GM19099 (cell line): ENCODE results near the gene CC2D2B.

Experiments
- POLR2A ChIP-seq: IDR thresholded peaks from 3 replicates; pipeline ENCODE4 v1.6.1; 2011; ENCODE audit warnings: low read depth; ENCODE audit not compliant: insufficient read length; ENCODE audit errors: extremely low read depth

CC2D2B gene

DNA sequence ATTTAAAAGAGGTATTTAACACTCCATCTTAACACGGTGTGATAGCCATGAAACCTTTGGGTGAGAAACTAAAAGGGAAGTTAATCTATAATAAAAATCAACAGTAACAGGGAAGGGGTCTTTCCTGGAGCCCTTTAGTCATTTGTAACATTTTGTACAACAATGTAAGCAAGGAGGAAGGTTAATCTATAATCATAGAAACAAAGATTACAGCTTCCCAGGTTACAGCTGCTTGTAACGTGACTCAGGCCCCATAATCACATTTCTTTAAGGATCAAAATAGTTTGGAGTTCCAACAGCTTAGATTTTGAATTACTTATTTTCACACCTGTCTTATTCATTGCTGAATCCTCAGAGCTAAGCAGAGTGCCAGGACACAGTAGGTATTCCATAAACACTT, 17.9 kb upstream of the CC2D2B start:
- no peak for TF ChIP-seq POLR2A

DNA sequence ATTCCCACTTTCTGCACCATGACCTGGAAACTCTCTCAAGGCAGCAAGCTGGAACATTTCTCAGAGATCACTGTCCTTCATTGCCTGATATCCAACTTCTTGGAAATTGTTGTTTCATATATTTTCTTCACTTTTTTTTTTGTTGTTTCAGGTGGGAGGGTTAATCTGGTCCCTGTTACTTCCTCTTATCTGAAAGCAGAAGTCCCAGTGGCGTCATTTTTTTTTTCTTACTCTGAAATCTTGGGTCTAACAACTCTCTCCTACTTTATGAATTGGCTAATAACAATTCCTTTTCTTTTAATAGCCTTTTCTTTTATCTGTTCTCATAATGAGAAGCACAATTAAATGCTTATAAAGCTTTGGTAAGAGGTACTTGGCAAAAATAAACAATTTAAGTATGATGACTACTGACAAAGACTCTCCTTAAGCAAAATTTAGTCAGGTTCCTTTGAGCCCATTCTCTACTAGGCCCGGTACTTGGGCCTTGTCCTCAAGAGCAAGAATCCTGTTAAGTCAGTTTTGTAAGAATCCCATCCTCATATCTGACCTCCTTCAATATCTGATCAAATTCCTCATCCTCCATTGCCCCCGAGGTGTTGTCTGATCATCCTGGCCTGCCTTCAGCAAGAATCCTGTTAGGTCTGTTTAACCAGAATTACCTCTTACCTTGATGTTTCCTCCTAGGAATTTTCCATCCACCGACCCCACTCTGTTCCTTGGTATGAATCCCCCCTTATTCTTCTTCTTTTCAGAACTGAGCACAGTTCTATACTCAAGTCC, 11.5 kb upstream of the CC2D2B start:
- TF ChIP-seq POLR2A, result no peak

DNA sequence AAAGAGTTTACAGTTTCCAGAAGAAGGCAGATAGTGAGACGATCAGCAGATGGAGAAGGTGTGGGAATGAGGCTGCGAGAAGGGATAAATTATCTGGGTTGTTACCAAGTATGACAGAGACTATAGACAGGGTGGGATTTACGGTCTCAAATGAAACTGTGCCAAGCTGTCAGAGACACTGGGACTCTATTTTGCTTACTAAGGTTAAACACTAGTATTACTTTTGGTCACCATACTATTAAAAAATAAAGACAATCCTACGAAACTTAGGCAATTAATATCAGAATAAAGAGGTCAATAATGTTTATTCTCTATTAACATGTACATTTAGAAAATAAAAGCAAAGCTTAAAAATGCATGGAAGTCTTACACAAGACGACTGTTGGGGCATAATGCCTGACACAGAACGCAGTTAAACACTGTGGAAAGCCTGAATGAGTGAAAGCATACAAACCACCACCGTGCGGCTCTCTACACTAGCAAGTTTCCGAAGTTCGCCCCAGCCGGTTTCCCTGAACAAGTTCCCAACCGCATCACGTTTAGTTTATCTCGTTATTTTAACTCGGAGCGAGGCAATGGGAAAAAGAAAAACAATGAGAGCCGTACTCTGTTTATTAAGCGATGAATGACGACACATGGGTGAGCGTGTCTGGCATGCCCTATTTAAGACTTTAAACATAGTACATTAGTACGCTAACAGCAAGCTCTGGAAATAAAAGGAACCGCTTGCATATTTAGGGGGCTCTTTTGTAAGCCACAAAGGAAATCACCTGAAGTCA, 909 bp upstream of the CC2D2B start:
- TF ChIP-seq POLR2A, result no peak

- TF ChIP-seq POLR2A, result no peak
These were observed 675 bp downstream of the CC2D2B start for GRCh38 chr10:95908450-95908849.

DNA sequence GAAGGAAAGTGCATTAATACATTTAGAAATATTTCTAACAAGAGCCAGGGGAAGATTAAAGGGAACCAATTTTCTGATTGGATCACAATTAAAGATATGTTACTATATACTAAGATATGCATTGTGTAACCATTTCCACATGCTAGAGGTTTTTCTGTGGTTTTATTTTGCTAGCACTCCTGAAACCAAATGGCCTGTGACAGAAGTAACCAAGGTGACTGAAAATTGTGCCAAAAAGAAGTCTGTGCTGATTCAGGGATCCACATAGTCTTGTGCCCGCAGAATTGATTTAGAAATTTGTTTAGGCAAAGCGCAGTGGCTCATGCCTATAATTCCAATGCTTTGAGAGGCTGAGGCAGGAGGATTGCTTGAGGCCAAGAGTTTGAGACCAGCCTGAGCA, 1.8 kb downstream of the CC2D2B start:
- TF ChIP-seq POLR2A, result no peak

- TF ChIP-seq POLR2A, result no peak
These were observed 13.1 kb downstream of the CC2D2B start for GRCh38 chr10:95920798-95921426.

- no peak for TF ChIP-seq POLR2A
These were observed 17.3 kb downstream of the CC2D2B start for GRCh38 chr10:95925033-95925432.

DNA sequence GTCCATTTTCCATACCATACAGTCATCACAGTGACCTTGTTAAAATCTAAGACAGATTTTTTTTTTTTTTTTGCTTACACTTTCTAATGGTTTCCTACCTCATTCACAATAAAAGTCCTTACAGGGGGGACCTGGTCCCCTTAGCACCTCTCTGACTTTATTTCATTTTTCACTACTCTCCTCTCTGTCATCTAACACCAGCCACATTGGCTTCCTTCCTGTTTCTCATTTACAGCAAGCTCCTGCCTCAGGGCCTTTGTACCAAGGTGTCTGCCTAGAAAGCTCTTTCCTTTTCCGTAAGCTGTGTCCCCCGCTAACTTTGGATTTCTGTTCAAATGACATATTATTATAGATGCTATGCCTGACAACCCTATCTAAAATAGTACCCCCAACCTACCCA, 27.7 kb downstream of the CC2D2B start:
- no peak for TF ChIP-seq POLR2A

DNA sequence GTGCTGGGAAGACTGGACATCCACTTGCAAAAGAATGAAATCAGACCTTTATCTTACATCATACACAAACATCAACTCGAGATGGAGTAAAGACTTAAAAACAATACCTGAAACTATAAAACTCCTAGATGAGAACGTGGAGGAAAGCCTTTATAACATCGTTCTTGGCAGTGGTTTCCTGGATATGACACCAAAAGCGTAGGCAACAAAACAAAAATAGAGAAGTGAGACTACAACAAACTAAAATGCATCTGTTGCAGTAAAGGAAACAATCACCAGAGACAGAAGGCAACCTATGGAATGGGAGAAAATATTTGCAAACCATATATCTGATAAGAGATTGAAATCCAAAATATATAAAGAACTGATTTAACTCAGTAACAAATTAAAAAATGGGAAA, 33.3 kb downstream of the CC2D2B start:
- no peak for TF ChIP-seq POLR2A

GRCh38 chr10:95963202-95963990, 55.6 kb downstream of the CC2D2B start:
- no peak for TF ChIP-seq POLR2A

GRCh38 chr10:95963991-95964389, 56.2 kb downstream of the CC2D2B start:
- no peak for TF ChIP-seq POLR2A

- no peak for TF ChIP-seq POLR2A
These were observed 57.0 kb downstream of the CC2D2B start for GRCh38 chr10:95964756-95965155.

DNA sequence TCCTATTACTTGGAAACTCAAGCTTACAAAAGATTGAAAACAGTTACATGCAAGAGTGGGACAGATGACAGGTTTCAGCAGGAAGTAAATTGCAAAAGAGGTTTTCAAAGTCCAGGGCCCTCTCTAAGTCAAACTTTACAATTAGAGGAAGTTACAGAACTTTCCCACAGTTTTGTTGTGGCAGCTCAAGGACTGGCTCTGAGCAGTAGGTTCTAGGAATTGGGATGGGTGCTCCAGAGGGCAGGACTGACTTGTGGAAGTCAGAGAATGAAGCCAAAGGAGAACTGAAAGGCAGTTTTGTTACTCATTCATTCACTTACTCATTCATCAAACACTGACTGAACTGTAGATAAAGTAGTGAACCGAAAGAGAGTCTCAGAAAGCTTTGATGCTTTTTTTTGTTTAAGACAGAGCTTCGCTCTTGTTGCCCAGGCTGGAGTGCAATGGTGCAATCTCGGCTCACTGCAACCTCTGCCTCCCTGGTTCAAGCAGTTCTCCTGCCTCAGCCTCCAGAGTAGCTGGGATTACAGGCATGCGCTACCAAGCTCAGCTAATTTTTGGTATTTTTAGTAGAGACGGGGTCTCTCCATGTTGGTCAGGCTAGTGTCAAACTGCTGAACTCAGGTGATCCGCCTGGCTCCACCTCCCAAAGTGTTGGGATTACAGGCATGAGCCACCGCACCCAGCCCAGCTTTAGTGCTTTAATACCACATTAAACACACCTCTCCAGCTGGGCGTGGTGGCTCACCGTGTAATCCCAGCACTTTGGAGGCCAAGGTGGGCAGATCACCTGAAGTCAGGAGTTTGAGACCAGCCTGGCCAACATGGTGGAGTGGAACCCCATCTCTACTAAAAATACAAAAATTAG, 68.8 kb downstream of the CC2D2B start:
- no peak for TF ChIP-seq POLR2A

GRCh38 chr10:95982200-95982599, 74.4 kb downstream of the CC2D2B start:
- no peak for TF ChIP-seq POLR2A
